ENCODE measurements around the gene STMND1.

Gene STMND1

DNA sequence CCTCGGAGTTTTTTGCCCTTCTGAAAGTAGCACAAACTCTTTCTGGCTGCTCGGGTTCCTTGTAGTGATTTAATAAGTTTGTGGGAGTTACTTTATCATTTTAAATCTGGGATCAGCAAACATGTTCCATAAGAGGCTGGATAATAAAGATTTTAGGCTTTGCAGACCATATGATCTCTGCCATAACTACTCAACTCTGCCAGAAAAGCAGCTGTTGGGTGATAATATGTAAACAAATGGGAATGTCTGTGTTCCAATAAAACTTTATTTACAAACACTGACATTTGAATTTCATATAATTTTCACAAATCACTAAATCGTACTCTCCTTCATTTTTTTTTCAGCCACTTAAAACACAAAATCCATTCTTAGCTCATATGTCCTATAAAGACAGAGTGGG is 3.9 kb upstream of the STMND1 start:
- in situ Hi-C loops (cut with MboI; ENCODE audit: low sequenced_read_pairs), result no loop called here

DNA sequence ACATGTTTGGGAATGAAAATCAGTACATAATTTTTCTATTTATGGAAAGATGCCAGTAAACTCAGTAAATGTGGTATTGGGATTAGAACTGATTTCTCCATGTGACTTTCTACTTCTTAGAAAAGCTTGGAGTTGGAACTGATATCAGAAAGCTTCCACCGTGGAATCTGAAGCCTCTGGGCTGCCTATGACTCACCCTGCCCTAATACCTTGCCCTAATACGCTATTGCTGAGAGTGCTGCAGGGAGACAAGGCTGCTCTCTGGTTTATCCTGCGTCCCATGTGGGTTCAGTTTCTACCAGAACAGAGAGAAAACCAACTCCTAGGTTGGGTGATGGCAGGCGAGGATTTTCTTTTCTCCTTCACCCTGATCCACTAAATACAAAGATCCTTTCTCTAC is 3.3 kb upstream of the STMND1 start:
- in situ Hi-C loops (cut with MboI; ENCODE audit: low sequenced_read_pairs), result no loop called here

DNA sequence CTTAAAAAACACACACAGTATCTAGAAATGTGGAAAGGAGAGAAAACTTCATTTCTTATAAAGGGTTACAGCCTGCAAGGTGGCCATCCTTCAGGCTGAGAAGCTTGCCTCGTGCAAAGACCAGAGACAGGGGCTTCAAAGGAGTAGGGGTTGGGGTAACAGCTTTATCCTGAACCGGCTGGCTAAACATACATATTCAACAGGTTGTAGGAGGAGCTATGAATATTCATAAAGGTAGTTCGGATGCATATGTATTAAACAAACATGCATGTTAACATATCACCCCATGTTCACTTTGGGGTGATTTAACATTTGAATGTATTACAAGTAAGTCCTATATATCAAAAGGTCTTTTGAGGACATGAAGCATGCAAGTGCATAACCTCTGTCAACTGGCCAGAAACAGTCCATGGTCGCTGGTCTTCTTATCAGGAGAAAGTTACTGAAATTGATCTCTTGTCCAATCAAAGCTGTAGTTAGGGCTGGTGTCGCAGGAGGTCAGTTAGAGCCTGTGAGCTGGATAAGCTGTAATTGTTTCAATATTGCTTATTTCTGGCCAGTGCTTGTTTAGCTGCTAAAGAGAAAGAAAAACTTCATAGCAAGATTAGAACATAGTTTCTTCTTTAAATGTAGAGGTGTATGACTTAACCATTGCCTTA is 2.3 kb upstream of the STMND1 start:
- in situ Hi-C loops (cut with MboI; ENCODE audit: low sequenced_read_pairs), result no loop called here

DNA sequence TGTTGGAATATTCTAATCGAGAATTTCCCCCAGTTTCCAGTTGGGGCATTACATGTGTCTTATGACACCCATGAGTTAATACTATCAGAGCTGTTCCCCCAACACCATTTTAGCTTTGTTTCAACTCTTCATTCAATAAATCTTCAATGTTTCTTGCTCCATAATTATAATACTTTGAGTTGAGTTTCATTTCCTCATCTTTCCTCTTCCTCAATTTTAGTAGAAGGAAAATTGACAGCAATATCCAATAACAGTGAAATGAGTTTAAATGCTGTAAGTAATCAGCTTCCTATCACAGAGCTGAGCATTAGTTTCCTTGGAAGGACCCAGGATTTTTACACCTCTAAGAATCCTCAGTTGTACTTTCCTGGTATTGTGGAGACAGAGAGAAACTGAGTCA is 1.0 kb upstream of the STMND1 start:
- in situ Hi-C loops (cut with MboI; ENCODE audit: low sequenced_read_pairs), result no loop called here

DNA sequence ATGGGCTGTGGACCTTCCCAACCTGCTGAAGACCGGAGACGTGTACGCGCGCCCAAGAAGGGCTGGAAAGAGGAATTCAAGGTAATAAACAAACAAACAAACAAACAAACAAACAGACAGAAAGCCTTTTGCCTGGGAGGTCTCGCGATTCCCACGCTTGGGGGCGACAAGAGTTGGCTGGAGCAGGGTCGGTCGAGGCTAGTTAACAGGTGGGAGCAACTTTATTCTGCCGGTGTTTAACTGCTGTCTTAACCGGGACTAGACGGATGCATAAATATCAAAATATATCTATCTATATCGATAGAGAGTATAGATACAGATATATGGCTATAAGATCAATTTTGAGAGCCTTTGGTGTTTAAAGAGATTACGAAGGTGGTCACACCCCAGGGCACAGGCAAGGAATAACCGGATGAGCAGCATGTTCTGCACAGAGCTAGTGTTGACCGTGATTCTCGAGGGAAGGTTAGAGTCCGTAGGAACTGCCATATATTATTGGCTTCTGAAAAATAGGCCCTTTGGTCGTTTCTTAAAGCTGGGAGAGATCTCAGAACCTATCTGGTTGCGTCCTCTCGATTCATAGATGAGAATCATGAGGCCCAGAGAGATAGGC is 514 bp downstream of the STMND1 start:
- in situ Hi-C loops (cut with MboI; ENCODE audit: low sequenced_read_pairs), result no loop called here

DNA sequence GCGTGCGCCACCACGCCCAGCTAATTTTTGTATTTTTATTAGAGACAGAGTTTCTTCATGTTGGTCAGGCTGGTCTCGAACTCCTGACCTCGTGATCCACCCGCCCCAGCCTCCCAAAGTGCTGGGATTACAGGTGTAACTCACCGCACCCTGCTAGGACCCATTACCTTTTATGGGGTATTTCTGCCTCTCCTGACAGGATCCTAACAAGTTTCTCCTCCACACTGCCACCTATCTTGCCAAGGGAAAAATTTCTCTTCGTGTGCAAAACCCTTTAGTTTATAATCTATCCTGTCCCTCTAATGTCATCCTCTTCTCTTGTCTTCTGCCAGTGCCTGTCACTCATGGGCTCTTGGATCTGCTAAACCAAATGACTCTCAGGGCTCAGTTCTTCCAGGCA is 1.9 kb downstream of the STMND1 start:
- in situ Hi-C loops (cut with MboI; ENCODE audit: low sequenced_read_pairs), result no loop called here

DNA sequence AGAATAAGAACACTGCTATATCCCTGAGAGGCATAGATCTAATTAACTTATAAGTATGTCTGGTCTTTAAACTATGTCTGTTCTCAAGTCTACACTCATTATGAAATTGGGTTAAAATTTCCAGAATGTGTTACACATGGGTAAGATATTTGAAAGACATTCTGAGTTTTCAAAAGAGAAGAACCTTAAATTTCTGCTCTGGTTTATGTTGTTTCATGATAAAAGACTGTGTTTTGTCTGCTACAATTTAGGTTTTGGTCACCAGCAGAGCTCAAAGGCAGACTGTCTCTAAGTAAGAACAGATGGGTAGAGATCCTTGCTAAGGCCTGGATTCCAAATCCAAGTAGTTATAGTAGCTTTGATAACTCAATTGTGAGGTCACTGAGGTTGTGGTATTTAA is 6.0 kb downstream of the STMND1 start:
- in situ Hi-C loops (cut with MboI; ENCODE audit: low sequenced_read_pairs), result no loop called here

DNA sequence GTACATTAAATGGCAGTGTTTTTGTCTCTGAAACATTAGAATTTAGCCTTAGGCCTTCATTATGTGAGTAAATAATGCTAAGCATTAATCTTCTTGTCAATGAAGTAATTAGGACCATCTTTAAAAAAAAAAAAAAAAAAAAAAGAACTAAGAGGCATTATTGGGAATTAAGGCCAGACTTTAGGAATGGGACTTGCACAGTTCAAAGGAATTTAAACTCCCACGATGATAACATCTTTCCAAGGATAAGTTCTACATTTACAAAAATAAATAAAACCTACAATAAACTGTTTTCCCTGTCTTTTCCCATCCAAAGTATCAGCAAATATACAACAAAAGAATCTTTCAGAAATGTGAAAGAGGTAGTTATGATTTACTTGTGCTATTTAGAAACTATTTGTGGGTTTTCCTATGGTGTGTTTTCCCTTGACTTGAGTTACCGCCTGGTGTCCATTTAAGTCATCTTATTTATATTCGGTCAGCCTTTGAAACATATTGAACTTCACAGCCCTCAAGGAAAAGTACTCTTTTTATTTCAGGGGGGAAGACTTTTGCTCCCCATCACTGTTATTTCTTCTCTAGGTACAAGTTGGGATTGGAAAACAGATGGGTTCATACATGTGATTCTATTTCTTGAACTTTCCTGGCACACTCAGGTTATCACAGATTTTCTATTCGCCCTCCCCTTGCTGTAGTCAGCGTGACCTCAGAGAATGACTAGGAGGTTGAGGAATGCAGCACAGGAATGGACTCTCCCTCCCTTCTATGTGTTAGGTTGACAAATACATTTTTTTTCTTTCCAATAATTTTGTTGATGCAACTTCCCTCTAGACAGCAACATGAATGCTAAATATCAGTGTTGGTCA is 13.6 kb downstream of the STMND1 start:
- in situ Hi-C loops (cut with MboI; ENCODE audit: low sequenced_read_pairs), result no loop called here

DNA sequence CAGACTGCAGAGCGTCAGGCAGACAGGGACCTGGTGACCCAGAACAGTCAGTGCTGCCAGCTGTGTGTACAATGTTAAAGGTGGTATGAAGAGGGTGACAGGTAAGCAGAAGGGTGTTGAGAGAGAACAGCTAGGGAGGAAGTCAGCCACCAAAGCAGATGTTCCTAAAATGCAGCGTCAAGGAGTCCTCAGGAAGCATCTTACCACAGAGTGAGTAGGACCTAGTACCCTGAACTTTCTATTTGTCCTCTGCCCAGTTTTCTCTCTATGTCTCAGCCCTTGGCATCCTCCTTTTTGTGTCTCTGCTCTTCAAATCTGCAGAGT is 14.2 kb downstream of the STMND1 start:
- in situ Hi-C loops (cut with MboI; ENCODE audit: low sequenced_read_pairs), result no loop called here

DNA sequence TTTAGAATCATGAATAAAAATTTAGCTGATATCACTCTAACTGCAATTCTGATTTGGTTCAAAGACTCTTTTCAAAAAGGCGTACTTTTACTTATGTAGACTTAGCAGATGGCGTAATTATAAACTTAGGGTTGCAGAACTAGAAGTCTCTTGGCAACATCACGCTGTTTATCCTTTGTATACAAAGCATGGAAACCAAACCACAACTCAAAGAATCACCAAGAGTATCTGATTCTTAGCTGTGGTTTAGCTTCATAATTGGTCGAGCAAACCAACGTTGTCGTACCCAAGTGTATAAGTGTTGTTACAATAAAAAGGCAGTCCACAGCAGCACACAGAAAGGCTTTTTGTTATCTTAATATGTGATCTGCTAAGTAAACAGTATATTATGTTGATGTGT is 18.2 kb downstream of the STMND1 start:
- in situ Hi-C loops (cut with MboI; ENCODE audit: low sequenced_read_pairs), result no loop called here

DNA sequence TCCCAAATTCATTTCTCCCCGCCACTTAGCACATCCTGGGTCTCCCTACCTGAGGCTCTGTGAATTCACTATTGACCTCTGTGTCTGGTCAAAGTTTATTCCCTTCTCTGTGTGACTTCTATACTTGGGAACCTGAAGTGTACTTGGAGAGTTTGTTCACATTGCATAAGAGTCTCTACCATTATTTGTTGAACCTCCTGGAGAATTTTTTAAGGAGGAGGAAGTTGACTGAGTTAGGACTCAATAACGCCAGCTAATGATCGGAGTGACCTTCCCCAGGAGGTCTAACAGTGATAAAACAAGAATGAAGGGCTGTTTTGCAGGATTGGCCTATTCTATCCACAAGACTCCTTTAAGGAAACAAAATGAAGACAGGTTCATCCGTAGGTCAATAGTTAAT is 23.6 kb downstream of the STMND1 start:
- in situ Hi-C loops (cut with MboI; ENCODE audit: low sequenced_read_pairs), result no loop called here

DNA sequence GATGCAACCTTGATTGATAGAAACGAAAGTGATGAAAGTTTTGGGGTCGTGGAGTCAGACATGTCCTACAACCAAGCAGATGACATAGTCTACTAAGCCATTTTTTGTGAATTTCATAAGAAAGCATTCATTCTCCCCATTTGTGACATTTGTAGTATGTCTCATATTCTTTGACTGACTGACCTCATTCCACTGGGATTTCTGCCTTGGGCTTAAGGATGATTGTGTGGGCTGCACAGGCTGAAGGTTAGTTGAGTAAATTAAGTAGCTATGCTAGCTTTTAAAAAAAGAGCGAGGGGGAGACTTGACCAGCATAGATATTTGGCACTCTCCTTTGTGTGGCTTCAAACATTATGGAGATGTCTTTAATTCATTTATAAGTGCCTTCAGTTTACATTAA is 28.9 kb downstream of the STMND1 start:
- in situ Hi-C loops (cut with MboI; ENCODE audit: low sequenced_read_pairs), result no loop called here

DNA sequence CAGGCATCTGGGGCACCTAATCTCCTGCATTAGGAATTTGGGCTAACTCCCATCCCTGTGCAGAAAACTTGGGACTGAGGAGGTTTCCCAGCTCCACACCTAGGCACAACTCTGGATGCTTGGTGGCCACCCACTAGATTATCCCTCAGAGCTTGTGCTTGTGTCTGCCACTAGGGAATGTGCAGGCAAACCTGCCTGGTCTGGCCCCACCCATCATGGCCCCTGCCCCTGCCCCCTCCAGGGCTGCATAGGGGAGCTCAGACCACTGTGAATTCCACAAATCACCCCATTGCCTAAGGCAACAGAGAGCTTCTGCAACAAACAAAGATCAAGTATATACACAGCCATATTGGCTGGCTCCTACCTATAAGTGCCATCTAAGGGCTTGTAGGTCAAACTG is 31.1 kb downstream of the STMND1 start:
- in situ Hi-C loops (cut with MboI; ENCODE audit: low sequenced_read_pairs), result no loop called here

DNA sequence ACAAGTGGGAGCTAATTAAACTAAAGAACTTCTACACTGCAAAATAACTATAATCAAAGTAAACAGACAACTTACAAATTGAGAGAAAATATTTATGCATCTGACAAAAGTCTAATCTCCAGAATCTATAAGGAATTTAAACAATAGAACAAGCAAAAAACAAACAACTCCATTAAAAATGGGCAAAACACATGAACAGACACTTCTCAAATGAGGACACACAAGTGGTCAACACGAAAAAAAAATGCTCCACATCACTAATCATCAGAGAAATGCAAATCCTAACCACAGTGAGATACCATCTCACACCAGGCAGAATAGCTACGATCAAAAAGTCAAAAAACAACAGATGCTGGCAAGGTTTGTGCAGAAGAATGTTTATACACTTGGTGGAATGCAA is 36.2 kb downstream of the STMND1 start:
- in situ Hi-C loops (cut with MboI; ENCODE audit: low sequenced_read_pairs), result no loop called here

DNA sequence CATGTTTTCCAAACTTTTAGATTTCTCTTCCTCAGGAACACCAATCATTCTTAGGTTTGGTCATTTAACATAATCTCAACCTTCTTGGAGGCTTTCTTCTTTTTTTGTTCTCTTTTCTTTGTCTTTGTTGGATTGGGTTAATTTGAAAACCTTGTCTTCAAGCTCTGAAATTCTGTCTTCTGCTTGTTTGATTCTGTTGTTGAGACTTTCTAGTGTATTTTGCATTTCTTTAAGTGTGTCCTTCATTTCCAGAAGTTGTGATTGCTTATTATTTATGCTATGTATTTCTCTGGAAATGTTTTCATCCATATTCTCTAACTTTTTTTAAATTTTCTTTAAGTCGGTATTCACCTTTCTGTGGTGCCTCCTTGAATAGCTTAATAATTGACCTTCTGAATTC is 42.2 kb downstream of the STMND1 start:
- in situ Hi-C loops (cut with MboI; ENCODE audit: low sequenced_read_pairs), result no loop called here

DNA sequence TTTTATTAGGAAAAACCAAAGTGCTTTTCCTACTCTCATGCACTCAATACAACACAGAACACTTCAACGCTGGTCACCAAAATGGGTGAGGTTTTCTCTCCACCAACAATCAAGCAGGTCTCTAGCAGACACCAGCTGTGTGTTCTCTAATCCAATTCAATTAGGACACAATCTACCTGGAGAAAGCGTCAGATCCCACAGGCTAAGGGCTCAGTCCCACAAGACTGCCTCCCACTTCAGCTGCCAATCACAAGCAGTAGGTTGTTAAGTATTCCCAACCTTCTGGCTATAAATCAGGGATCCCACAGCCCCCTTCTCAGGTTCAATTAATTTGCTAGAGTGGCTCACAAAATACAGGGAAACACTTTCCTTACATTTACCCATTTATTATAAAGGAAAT is 47.7 kb downstream of the STMND1 start:
- in situ Hi-C loops (cut with MboI; ENCODE audit: low sequenced_read_pairs), result no loop called here

DNA sequence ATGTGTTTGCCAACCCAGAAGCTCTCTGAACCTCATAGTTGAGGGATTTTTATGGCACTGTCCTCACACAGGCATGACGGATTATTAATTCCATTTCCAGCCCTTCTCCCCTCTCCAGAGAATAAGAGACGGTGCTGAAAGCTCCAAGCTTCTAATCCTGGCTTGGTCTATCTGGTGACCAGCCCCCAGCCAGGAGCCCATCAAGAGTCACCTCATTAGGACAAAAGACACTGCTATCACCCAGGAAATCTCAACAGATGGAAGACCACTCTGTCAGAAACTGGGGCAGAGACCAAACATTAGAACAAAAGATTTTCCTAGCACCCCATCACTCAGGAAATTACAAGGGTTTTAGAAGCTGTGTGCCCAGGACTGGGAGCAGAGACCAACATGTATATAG is 48.2 kb downstream of the STMND1 start:
- in situ Hi-C loops (cut with MboI; ENCODE audit: low sequenced_read_pairs), result no loop called here

DNA sequence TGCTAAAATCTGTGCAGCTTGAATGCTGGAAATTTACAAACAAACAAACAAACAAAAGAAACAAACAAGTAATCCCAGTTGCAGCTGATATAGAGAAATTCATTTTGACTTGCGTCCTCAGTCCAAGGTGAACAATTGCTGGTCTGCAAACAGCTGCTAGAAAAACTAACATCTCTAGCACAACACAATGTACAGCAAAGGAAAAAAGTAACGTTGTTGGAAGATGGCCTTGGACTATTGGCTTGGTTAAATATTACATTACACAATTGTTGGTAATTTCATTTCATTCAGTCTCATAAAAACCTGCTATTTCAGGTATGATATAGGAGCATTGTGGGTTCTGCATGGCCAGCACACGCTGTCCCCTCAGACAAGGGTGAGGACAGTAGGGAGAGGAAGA is 50.0 kb downstream of the STMND1 start:
- in situ Hi-C loops (cut with MboI; ENCODE audit: low sequenced_read_pairs), result no loop called here

DNA sequence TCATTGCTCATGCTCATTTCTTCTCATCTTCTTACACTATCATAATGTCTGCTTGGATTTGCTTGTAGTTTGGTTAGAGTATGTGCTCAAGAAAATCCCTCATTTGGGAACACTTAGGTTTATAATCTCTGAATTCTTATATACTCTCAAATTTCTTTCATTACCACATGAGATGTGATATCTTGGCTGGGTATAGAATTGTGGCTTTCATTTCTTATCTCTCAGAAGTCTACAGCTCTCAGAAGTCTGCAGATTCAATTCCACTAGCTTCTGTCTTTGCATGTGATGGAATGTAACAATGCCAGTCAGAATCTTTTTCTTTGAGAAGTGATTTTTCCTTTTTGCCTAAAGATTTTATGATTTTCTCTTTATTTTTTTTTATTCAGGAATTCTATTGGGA is 50.9 kb downstream of the STMND1 start:
- in situ Hi-C loops (cut with MboI; ENCODE audit: low sequenced_read_pairs), result no loop called here

DNA sequence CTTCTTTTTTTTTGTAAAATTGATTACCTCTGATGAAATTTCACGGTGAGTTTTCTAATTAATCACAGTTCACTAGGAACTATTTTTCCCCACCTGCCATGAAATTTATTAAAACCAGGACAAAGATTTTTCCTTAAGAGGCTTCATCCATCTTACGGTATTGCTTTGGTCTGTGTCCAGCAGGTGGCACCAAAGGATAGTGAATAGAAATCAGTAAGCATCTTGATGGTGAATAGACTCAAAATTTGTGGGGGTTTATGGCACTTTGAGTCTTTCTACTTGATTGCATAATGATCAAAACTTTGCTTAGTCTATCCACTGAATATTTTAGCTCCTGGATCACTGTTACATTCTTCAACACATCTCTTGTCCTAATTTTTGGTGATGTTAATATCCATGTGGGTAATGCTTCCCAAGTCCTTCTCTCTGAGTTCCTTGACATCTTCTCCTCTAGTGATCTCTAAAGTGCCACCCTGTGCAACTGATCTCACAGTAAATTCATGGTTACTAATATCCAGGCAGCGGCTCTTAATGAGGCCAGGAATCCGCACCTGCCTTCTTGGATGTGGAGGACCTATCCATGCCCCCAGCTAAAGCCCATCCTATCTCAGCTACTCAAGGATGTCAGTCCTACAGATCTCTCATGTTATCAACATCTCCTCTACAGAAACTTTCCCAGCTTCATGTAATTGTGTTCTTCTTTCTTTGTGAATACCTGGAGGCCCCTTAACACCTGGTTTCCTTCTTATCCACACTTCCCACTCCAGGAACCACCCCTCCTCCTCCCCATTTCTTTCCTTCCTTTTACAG is 54.5 kb downstream of the STMND1 start:
- in situ Hi-C loops (cut with MboI; ENCODE audit: low sequenced_read_pairs), result no loop called here

DNA sequence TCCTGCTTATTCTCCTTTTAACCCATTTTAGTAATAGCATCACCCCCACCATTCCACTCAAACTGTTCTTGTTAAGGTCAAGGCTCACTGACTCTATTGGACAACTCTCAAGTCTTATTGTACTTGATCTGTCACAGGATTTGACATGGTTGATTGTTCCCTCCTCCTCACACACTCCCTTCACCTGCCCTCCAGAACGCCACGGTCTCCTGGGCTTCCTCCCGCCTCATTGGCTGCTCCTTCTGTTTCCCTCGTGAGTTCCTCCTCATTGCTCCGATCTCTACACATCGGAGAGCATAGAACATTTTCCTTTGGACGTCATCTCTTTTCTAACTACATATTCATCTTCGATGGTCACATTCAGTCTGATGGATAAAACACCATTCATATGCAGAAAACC is 55.1 kb downstream of the STMND1 start:
- in situ Hi-C loops (cut with MboI; ENCODE audit: low sequenced_read_pairs), result no loop called here

DNA sequence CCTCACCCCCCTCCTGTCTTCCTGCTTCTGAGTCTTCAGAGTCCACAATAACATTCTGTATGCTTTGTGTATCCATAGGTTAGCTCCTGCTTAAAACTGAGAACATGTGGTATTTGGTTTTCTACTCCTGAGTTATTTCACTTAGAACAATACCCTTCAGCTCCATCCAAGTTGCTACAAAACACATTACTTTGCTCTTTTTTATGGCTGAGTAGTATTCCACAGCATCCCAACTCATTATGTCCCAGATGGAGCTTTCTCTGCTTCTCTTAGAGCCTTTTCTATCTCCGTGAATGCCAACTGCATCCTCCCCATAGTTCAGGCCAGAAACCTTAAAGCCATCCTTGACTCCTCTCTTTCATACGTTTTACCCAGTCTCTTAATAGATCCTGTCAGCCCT is 55.8 kb downstream of the STMND1 start:
- in situ Hi-C loops (cut with MboI; ENCODE audit: low sequenced_read_pairs), result no loop called here
